Body of pancreas (tissue), 4 donors: ENCODE measurements around the gene CMTM7.

Source experiments
- CTCF ChIP-seq, 7 experiments: fragments of 450-650 bp in 4 of 7; fragments of 200-600 bp in 3 of 7; sonication (generic) in 3 of 7; IDR thresholded peaks; one replicate each; pipeline ENCODE4 v1.5.1; 2016 to 2019; ENCODE audit warnings: antibody characterized with exemption in 7 of 7
- POLR2A ChIP-seq, 3 donors: fragments of 450-650 bp; IDR thresholded peaks; one replicate each; pipeline ENCODE4 v1.6.1; 2016; ENCODE audit warnings: antibody characterized with exemption in 3 of 3, mild to moderate bottlenecking in 2 of 3

GRCh38 chr3:32383136-32383711 lies 8.4 kb upstream of the CMTM7 start:
- TF ChIP-seq CTCF (IDR thresholded peaks at IDR 0.05), result no peak
- TF ChIP-seq POLR2A (IDR thresholded peaks at IDR 0.05), result no peak
